Measurements from ENCODE around the gene TUBB4B.
A peak's percentile ranks its signal among the peaks of the same experiment; 100 is the strongest.

TUBB4B gene

GRCh38 chr9:137240841-137241489, at the start of gene TUBB4B:
Gene TUBB4B (plus strand): TSS chr9:137241287. CDS start chr9:137241361, 74 bp downstream.
- peak; percentile 100 for DNase-seq (ENCODE audit: low spot score)

GRCh38 chr9:137191691-137192447, 49.2 kb upstream of the TUBB4B start:
- DNase-seq (ENCODE audit: low spot score) = peak; percentile 81

GRCh38 chr9:137192448-137192780, 48.7 kb upstream of the TUBB4B start:
- no peak for DNase-seq (ENCODE audit: low spot score)

GRCh38 chr9:137192859-137193258, 48.2 kb upstream of the TUBB4B start:
- DNase-seq (ENCODE audit: low spot score) = no peak

GRCh38 chr9:137193771-137194170, 47.3 kb upstream of the TUBB4B start:
- no peak for DNase-seq (ENCODE audit: low spot score)

GRCh38 chr9:137194388-137194787, 46.7 kb upstream of the TUBB4B start:
- peak; percentile 83 for DNase-seq (ENCODE audit: low spot score)

DNA sequence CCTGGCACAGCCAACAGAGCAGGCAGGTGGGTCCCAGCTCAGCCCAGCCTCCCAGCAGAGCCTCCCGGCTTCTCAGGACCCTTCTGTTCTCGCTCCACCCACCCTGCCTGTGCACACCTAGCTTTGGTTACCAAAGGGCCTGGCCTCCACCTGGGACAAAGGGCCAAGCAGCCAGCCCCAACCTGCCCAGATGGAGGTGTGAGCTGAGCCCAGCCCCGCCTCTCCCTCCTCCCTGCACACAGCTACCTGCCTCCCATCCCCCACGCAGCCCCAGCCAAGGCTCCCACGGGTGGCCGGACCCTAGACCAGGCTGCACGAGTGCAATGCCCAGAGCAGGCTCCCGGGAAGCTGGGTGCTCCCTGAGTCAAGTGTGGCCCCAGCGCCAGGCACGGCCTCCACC, 46.2 kb upstream of the TUBB4B start:
- no peak for DNase-seq (ENCODE audit: low spot score)

DNA sequence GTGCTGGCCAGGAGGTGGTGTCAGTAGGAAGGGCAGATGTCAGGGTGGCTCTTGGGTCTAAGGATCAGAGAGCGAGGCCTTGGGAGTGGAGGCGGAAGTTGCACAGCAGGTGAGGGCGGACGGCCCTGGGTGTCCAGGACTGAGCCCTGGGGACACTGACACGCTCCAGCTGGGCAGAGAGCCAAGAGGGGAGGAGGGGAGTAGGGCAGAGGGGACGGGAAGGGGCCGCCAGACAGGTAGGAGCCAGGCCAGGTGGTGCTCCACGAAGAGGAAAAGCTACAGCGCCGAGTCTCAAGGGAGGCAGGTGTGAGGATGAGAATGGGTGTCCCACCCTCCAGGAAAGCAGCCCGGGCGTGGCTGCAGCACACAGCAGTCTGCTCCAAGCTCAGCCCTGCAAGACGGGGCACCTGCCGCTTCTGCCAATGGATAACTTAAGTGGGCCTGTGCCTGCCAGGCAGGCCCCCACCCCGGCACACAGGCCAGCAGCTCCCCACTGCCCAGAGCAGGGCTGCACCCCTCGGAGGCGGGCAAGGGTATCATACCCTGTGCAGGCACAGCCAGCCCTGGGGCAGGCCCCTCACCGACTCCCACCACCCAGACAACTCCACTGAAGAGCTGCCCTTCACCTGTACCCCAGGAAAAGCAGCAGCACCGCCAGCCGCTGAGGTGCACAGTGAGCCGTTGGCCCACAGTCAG, 45.4 kb upstream of the TUBB4B start:
- DNase-seq (ENCODE audit: low spot score) = no peak

- DNase-seq (ENCODE audit: low spot score) = no peak
These were observed 42.8 kb upstream of the TUBB4B start for GRCh38 chr9:137198051-137198901.

GRCh38 chr9:137198902-137199283, 42.2 kb upstream of the TUBB4B start:
- DNase-seq (ENCODE audit: low spot score) = no peak

DNA sequence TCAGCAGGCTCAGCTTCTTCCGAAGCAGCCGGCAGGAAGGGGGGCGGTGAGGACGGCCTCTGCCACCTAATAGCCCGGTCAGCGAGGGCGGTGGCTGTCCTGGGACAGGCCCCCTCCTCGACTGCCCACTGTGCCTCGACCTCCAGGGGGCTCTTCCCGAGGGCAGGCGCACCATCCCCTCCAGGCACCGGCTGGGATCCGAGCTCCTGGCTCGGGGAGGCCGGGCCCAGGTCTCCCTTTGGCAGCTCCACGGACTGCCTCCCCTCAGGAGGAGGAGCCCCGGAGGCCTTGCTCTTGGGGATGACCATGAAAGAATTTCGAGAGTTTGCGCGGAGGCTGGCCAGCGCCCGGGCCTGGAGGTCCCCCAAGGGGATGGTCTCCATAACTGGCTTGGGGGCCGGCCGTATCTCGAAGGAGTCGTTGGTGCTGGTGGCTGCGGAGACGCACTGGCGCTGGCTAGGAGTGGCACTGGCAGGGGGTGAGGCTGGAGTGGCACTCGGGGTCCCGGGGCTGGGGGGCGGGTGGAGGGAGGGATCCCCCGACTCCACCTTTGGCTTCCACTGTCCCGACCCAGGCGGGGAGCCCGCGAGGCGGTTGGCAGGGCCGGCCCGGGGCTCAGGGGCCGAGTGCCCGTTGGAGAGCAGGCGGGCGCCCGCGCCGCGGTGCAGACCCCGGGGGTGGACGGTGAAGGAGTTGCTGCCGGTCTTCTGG, 41.5 kb upstream of the TUBB4B start:
- DNase-seq (ENCODE audit: low spot score) = no peak

DNA sequence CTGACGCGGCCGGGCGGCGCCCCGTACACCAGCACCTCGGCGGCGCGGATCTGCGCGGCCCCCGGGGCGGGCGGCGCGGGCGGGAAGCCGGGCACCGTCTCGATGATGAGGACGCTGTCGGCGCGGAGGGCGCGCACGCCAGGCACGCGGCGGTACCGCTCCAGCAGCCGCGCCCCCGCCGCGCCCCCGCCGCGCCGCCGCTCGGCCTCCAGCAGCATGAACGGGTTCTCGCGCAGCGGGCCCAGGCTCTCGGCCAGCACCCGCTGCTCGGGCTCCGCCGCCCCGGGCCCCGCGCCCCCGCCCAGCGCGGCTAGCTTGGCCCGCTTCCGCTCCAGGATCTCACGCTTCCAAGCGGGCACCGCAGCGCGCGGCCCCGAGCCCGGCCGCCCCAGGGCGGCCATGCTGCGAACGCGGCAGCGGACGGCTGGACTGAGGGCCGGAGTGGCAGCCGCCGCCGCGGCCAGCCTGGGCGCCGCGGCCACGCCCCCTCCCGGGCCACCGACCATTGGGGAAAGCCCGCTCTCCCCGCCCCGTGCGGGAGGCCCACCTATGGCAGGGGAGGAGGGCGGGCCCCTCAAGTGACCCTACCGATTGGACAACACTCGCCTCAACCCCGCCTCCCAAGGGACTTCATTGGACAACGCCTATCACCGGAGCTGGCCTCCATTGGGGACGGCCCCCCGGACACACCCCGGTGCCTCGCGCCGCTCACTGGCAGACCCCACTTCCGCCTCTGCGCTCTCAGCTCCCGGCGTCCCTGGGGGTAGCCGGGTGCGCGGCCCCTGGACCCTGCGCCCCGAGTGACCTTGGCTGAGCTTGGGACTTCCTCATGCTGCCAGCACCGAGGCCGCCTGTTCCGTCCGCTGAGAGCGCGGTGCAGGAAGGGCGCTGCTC, 40.5 kb upstream of the TUBB4B start, which contains the start of gene TPRN:
Gene TPRN, minus strand, starts transcription at position 431 of the 894 bp plus-strand sequence. Its CDS starts 30 bp downstream, at position 401.
- DNase-seq (ENCODE audit: low spot score) = peak; percentile 99

GRCh38 chr9:137201205-137201868, 39.8 kb upstream of the TUBB4B start:
- no peak for DNase-seq (ENCODE audit: low spot score)

DNA sequence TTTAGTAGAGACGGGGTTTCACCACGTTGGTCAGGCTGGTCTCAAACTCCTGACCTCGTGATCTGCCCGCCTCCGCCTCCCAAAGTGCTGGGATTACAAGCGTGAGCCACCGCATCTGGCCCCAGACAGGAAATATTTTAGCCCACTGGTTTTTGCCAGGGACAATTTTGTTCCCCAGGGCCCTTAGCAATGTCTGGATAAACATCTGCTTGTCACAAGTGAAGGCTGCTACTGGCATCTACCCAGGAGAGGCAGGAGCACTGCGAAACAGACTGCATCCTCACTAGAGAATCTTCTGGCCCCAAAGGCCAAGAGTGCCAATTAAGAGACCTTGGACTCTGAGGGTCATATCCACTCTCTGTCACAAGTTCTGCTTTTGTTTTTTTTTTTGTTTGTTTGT, 38.1 kb upstream of the TUBB4B start:
- DNase-seq (ENCODE audit: low spot score) = no peak

GRCh38 chr9:137204731-137205125, 36.4 kb upstream of the TUBB4B start:
- DNase-seq (ENCODE audit: low spot score) = no peak

DNA sequence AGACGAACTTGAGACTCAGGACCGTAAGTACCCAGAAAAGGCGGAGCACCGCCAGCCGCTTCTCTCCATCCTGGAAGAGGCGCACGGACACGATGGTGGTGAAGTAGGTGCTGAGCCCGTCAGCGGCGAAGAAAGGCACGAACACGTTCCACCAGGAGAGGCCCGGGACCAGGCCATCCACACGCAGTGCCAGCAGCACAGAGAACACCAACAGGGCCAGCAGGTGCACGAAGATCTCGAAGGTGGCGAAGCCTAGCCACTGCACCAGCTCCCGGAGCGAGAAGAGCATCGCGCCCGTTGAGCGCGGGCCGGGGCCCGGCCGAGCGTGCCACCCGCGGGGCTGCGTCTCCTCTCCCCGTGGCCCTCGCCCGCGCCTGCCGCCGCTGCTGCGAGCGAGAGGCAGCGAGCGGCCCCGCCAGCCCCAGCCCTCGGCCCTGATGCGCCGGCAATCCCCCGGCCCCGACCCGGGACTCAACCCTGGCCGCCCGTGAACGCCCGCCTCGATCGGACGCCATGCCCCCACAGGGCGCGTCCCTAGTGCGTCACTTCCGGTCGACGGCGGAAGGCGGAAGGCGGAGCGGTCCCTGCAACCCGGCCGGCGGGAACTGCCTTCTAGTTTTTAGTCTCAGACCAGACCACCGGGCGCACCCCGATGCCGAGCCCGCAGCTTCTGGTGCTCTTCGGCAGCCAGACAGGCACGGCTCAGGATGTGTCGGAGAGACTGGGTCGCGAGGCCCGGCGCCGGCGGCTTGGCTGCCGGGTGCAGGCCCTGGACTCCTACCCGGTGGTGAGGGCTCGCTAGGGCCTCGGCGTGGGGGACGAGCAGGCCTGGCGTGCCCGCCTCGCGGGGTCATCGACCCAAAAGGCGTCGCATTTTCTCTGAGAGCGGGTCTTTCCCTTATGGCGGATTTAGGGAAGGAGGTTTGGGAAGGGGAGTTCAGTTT, 35.7 kb upstream of the TUBB4B start, which contains the start of the genes NDOR1 and TMEM203:
Gene NDOR1, plus strand, starts transcription at position 575 of the 944 bp plus-strand sequence. Its CDS starts 78 bp downstream, at position 653.
Gene TMEM203, minus strand, starts transcription at position 523 of the 944 bp plus-strand sequence. Its CDS starts 234 bp downstream, at position 289.
- DNase-seq (ENCODE audit: low spot score) = peak; percentile 84

- no peak for DNase-seq (ENCODE audit: low spot score)
These were observed 34.5 kb upstream of the TUBB4B start for GRCh38 chr9:137206602-137207001.

DNA sequence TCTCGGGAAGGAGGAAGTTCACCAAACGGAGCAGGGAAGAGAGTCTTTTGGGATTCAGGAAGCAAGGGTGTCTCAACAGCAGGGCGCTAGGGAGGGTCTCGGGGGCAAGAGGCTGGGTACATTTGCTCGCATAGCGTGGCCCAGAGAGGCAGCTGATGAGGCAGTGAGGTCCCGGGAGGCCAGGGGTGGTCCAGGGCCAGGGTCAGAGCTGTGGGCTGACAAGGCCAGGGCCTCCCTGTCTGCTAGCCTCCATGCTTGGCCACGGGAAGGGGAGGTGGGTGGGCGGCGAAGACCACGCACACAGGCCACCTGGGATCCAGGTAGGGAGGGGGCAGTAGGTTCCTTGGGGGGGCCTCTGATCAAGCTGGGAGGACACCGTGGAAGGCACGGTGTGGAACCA, 29.6 kb upstream of the TUBB4B start:
- no peak for DNase-seq (ENCODE audit: low spot score)
